Measurements from ENCODE around the gene INAFM2.

The INAFM2 gene

DNA sequence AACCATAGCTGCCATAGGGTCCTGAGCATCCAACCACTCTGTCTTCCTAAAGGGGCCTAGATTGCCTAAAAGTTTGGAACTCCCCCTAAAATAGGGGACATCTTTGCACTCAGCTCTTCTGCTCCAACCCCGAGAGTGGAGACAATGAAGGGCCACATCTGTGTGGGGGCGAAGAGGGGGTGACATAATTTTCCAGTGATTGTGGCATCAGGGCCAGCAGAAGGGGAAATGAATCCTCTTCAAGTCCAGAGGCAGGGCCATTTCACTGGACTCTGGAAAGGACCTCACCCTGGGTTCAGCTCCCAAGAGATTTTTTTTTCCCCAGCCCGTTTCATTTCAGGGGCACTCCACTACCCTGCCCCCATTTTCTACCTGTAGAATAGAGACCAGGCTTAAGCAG, 36.0 kb upstream of the INAFM2 start:
- no peak for DNase-seq

DNA sequence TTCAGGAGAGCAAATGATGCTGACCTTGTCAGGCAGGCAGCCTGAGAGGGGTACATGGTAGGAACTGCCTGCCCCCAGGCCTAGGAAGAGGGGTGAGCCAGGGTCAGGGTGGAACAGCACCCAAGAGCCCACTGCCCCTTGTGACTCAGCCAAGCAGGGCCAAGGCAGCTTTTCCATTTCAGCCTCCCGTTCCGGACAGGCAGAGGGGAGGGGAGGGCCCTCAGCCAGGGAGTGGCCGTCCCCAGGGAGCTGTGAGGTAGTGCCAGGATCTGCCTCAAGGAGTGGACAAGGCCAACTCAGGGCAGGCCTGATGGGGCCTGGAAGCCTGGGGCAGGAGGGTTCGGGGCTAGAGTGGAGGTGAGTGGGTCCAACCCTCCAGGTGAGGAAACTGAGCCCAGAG, 35.5 kb upstream of the INAFM2 start:
- DNase-seq = no peak

DNA sequence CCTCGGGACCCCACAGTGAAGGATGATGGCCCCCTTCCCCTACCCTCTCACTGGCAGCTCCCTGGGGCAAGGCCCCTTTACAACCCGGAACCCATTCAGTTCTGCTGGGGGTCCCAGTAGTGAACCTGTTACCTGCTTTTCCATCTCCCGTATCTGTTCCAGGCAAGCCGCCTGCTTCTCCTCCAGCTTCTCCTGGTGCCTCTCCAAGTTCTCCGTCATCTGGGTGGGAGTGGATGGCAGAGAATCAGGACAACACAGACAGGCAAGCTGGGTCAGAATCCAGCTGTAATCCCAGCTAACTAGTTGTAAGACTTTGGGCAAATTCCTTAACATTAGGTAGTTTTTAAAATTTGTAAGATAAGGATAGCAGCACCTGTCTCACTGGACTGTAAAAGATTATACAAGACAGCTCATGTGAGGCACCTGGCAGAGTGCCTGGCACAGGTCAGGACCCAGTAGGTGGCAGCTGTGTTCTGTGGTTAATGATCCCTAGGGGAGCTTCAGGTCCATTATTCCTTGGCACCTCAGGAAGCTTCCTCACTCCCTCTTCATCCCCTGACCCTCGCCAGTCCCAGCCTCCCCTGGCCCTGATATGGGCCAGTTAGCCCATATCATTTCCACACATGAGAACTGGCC, 34.2 kb upstream of the INAFM2 start:
- no peak for DNase-seq

DNA sequence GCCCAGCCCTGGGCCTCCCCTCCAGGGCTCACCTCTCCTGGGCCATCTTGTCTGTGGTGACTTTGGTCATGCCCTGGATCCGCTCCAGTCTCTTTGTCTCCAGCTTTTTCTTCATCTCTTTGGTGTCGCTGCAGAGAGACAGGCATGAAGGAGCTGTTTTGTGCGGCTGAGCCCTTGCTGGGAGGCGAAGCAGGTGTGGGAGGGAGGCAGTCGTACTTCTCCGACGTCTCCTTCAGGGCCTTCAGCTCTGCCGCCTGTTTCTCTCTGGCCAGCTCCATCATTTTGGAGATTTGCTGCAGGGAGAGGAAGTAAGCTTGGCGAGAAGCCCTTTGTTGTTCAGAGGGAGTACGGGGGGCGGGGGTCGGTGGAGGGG, 33.0 kb upstream of the INAFM2 start:
- peak in 10 of 56 donors; percentile 11 to 57 (median 36) for DNase-seq

DNA sequence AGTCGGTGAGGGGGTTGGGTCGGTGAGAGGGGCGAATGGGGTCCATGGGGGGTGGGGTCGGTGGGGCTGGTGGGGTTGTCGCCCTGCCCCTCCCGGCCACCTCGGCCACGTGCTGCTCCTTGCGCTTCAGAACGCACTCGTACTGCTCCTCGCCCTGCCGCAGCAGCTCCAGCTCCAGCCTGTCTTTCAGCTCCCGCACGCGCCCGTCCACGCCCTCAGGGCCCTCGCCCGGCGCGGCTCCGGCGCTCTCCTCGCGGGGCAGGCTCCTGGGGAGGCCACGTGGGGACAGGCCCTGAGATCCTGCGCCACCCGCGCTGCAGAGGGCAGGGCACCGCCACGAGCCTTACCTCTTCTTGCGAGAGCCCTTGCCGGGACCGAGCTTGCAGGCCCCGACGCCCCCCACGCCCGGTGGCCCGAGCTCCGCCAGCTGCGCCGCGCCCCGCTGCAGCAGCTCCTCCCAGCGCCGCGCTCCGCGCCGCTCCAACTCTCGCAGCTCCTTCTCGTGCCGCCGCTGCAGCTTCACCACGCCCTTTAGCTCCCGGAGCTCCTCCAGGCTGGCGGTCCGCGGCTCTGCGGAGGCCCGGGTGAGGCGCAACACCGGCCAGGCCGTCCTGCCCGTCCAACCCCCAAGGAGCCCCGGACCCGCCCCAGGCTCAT, 32.4 kb upstream of the INAFM2 start:
- DNase-seq = peak in 24 of 56 donors; percentile 16 to 75 (median 34)

DNA sequence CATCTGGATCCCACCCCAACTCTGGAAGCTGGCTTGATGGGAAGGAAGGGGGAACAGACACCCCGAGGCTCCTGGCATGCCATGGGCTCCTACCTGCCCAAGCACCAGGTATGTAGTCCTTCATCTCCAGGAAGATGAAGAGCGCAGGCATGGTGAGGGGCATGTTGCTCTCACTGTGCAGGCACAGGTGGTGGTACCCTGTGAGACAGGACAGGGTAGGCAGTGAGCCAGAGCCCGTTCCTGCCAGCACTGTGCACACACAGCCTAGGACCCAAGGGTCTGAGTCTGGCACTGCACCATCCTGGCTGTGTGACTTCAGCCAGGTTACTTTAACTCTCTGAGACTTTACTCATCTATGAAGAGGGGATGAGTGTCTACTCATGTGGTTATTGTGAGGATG, 31.2 kb upstream of the INAFM2 start:
- no peak for DNase-seq

DNA sequence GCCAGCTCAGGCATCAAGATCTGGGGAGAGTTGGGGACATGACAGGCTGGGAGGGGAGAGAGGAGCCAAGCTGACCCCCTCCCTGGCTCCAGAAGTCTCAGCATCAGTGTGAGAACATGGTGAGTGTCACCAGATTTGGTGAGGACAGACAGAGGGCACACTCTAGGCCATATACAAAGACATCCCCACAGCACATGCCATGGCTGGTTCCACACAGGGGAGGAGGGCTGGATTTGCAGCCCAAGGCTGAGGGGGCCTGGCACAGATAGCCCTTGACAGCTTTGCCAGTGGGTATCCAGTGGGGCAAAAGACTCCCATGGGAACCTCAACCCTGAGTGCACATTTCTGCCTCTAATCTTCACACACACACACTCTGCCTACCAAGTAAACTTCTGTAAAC, 30.5 kb upstream of the INAFM2 start:
- DNase-seq = no peak

DNA sequence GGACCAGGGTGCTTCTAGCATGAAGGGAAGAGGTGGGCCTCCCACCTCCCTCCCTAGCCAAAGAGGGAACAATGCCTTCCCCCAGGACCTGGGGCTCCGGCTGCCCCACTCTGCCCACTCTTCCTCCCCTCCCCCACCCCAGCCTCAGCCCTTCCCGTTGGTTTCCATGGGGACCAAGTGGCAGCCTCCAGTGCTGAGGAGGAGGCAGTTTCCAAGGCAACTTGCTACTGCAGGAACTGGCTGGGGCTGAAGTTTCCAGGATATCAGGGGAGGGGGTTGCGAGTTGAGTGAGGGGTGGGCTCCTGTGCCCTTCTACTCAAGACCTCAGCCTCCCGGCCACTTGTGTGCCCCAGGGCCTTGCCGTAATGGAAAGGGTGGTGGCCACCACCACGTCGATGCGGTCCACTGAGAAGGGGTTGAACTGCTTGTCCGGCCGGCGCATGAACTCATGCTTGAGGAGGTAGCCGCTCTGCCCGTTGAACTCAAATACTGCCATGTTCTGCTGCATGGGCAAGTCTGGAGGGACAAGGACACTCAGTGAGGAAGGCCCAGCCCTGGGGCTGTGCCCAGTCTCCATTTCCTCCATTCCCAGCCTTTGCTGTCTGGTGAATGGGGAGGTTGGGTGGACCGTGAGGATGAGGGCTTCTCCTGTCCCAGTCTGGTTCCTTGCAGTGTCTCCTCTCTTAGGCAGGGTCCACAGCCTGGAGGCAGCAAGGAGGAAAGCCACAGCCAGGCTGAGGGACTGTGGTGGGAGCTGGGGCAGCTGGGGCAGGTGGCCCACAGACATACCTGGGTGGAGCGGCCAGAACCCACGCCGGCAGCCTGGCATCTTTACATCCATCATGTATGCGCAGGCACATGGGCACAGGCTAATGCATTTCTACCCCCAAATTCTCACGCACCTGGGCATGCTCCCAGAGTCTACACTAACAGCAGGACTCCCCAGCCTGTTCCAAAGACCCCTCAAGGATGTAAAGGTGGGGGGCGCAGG, 29.3 kb upstream of the INAFM2 start:
- DNase-seq = peak in 31 of 56 donors; percentile 11 to 80 (median 37)

DNA sequence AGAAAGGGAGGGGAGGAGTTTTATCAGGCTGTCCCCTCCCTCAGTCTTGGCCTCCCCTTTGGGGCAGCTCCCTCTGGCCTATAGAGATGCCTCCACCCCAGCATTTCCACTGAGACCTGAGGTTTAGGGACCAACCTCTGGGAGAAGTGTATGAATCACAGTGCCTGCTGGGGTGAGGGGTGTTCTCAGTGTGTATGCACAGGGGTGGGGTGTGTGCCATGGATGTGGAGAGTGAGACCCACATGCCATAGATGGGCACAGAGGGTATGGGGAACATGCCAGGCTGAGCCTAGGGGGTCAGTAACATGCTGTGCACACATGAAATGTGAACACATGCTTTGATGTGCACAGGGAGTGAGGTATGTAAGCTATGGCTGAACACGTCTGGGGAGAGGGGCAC, 28.2 kb upstream of the INAFM2 start:
- no peak for DNase-seq

DNA sequence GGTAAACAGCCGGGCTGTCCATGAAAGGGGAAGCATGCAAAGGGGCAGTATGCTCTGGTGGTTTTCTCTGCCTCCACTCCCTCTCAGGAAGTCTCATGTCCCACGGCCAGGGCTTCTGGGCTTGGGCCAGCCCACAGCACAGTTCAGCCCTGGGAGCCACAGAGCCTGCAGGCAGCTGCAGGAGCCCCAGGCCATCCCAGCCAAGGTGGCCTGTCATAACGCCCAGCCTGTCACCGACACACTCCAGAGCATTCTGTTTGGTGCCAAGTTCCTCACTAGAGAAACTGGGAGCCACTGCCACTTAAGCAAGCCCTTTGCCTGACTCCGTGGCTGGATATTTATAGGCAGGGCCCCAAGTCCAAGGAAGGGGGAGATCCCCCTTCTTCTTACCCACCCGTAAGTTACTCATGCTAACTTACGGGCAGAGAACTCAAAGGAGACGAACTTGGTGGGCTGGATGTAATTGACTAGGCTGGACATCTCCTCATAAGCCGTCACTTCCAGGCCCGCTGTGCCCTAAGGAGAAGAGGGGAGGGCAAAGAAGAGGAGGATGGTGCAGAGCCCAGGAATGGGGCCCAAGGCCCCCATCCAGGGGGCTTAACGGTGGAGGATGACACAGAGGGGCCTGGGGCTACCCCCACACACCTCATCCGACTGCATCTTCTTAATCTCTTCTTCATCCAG, 27.5 kb upstream of the INAFM2 start:
- DNase-seq = no peak

DNA sequence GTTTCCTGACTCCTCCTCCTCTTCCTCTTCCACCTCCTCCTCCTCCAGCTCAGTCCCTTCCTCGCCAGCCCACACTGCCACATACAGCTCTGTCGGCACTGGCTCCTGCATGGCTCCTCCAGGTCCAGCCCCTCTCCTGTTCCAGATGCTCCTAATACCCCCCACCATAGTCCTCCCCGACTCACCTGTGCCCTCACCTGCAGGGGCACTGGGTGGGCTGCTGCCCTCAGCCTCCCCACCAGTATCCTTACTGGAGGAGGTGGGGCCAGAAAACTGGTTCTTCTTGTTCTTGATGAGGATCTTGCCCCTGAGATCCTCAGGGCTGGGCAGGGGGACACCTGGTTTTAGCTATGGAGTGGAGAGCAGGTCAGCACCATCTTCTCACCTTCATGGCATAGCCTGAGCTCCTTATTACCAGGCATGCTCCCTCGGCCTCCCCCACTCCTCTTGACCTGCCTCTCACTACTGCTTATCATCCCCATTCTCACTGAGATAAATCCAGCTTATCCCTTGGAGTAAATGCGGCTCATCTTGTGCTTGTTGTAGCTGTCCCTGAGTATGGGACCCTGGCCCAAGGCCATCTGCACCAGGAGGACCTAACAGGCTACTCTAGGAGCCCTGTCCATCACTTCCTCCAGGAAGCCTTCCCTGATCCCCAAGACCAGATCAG, 26.8 kb upstream of the INAFM2 start:
- no peak for DNase-seq

DNA sequence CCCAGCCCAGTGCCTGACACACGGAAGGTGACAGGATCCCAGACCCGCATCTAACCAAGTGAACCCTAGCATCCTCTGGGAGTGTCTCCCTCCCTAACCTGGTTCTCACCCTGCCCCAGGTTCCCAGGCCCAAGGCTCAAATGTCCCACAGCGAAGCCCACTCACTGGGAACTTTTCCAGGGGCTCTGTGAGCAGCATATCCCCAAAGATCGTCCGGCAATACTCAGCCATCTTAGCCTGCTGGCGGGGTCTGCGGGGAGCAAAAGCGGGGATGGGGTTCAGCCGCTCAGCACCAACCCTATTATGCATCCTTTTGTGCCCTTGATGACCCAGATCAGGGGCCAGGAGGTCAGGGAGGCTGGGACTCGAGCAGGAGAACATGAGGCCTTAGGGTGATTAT, 26.1 kb upstream of the INAFM2 start:
- no peak for DNase-seq

DNA sequence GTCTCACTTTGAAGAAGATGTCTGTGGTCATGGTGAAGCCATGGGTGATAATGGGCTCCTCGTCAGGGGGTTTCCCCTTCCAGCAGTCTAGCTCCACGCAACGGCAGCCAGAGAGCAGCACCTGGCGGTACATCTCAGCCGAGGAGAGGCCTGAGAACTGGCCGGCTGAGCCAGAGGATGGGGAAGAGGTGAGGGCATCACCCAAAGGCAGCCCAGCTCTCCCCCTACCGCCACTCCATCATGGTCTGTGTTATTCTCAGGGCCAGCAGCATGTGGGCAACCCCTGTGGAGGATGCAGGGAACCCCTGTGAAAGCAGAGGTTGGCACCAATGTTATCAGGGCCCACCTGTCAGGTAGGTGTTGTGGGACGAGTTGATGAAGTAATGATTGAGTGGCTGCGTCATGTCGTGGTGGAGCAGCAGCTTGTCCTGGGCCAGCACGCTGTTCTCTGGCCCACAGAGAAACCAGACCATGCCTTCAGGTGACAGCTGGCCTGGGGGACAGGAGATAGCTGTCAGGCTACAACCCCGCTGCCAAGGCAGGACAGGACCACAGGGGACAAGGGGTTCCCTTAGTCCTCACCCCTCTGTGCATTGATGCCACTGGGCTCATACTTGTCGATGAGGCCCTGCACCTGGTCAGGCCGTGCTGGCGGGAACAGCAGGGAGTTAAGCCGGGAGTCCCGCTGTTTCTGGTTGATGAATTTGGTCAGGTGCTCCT, 25.1 kb upstream of the INAFM2 start:
- DNase-seq = no peak

DNA sequence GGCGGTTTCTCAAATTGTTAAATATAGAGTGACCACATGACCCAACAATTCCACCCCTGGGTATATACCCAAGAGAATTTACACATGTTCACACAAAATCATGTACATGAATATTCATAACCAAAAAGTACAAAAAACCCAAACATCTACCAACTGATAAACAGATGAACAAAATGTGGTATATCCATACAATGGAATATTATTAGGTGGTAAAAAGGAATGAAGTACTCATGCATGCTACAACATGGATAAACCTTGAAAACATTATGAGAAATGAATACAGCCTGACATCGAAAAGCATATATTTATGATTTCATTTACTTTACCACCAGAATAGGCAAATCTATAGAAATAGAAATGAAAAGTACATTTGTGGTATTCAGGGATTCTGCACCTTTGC, 23.1 kb upstream of the INAFM2 start:
- DNase-seq = no peak

DNA sequence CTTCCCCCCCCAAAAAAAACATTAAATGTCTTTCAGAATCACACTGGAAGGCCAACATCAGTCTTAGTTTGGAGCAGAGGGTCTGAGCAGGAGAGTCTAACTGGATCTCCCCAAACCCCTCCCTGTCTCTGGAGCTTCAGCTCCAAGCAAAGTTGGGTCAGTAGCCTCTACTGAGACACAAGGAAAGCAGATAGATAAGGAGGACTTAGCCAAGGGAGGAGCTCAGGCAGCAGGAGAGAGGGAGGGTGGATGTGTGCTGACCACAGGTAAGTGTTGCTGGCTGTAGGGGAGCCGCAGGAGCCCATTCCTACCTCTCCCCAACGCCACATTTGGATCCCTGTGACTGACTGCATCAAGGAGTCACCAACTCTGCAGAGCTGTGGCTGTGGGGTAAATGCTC, 22.7 kb upstream of the INAFM2 start:
- no peak for DNase-seq

DNA sequence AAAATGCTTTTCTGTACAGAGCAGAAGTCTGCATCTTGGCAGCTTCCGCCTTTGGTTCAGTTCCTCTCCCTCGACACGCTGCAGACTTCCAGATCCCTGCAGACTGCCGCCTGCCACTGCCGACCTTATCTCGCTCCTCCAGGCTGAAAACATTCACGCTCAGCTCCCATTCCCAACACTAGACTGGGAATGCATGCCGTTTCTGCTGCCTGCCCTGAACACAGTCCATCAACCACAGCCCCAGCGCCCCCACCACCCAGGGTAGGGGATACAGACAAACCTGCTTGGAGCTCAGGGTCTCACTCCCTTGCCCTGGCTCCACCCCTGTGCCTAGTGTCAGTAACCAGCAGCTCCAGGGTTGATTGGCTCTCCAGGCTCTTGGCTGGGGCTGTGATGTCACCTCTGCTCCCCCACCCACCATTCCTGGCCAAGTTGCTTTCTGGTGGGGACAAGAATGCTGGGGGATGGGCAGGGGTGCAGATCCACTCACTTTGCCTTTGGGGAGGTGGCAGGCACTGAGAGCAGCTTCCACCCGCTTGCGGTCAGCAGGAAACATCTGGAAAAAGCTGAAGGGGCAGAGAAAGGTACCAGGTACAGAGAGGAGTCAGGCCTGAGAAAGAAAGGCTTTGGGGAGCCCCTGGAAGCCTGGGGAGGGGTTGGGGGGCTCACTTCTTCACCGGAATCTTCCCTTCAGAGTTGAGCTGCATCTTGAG, 21.9 kb upstream of the INAFM2 start:
- peak in 15 of 56 donors; percentile 13 to 58 (median 35) for DNase-seq

DNA sequence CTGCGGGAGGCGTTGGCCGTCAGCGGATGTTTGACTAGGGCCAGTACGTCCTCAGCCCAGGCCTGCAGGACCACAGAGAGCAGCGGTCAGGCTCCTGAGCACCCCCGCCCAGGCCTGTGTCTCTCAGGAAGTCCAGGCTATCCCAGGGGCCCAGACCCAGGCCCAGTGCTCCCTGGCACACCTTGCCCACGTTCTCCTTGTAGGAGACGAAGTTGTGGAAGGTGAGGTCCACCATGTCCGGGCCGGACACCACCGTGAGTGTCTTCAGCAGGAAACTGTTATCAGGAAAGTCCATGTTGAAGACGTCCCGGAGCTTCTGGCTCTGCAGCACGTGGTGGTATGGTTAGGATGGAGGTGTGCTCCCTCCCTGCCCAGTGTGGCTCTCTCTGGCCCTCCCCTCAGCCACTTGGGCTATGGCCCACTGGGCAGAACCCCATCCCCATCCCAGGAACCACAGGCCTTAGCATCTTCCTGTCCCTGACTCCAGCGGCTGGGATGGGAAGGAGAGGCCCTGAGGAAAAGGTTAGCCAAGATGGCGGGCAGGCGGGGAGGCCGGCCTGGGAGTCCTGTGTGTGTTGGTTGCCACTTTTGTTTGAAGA, 21.1 kb upstream of the INAFM2 start:
- no peak for DNase-seq

DNA sequence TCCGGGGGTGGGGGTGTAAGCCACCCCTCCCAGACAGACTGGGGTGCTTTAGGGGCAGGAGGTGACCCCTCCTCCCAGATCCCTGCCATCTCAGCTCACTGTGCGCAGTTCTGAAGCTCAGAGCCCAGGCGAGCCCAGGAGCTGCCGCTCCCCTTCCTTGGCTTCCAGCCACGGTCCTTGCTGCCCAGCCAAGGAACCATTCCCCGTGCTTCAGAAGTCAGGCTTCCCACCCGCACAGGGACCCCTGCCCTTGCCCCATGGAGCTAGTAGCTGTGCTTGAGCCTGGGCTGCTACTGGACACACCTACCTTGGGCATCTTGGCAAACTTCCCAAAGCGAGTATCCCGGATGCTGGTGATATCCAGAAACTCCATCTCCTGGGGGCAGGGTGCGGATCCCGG, 20.5 kb upstream of the INAFM2 start:
- DNase-seq = no peak

DNA sequence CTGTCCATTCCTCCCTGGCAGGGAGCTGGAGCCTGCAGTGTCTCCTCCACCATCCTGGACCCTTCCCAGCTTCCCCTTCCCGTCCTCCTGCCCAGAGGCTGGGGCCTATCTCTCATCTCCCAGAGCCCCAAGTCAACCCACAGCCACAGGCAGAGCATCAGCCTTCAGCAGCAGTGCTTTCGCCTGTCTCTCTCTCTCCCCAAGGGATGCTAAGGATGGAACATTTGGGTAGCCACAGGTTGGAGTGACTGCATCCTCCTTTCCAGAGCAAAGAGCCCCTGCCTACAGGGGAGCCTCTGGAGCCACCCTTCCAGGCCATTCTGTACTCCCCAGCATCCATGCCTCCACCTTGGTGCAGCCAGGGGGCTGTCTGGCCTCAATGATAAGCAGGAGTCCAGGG, 19.9 kb upstream of the INAFM2 start:
- no peak for DNase-seq
